ENCODE measurements around the gene CDKL2. TPM values are rescaled to one million over a fixed set of nuclear protein-coding genes. Genes with fewer than 3 reads are reported as not detected.
"Not testable (repeated sequence)": the region's sequence is repeated elsewhere in the genome, so short reads cannot be mapped to it uniquely, and the experiment has no call there.

The CDKL2 gene
- total RNA-seq, 4 donors from 2014 or later, result 0.35 TPM; not detected in 3

GRCh38 chr4:75544870-75545269 lies 85.5 kb downstream of the CDKL2 start:
- H3K4me1 ChIP-seq, result no peaks in the 10 kb centered on the region
- H3K27ac ChIP-seq, result no peak overlapping the region
- no peak overlapping the region for H3K4me3 ChIP-seq
- H3K36me3 ChIP-seq, result peaks cover 0 to 6% (median 0%) of the 10 kb centered on the region in 3 donors
- no peaks in the 10 kb centered on the region for H3K27me3 ChIP-seq
- no peak for DNase-seq
- H3K9me3 ChIP-seq, result no peaks in the 10 kb centered on the region
- TF ChIP-seq CTCF (IDR thresholded peaks at IDR 0.05), result no peak
- no peak for TF ChIP-seq POLR2A (IDR thresholded peaks at IDR 0.05)

- not testable (repeated sequence) for DNase-seq, H3K4me3 ChIP-seq, H3K27ac ChIP-seq, H3K9me3 ChIP-seq, H3K4me1 ChIP-seq, H3K27me3 ChIP-seq, H3K36me3 ChIP-seq
Observed at GRCh38 chr4:75544220-75544619, 86.1 kb downstream of the CDKL2 start.

- H3K4me3 ChIP-seq, result no peak overlapping the region
- H3K27me3 ChIP-seq, result no peaks in the 10 kb centered on the region
- no peak for DNase-seq
- TF ChIP-seq POLR2A (IDR thresholded peaks at IDR 0.05) (no peak), CTCF (IDR thresholded peaks at IDR 0.05) (no peak)
- no peaks in the 10 kb centered on the region for H3K9me3 ChIP-seq
- no peak overlapping the region for H3K27ac ChIP-seq
- no peaks in the 10 kb centered on the region for H3K4me1 ChIP-seq
- peaks cover 0 to 6% (median 0%) of the 10 kb centered on the region in 3 donors for H3K36me3 ChIP-seq
Observed at GRCh38 chr4:75542824-75543223, 87.5 kb downstream of the CDKL2 start.

- H3K4me3 ChIP-seq, H3K9me3 ChIP-seq, H3K36me3 ChIP-seq, H3K4me1 ChIP-seq, H3K27ac ChIP-seq, DNase-seq, H3K27me3 ChIP-seq: not testable (repeated sequence)
Observed at GRCh38 chr4:75537308-75537707, 93.0 kb downstream of the CDKL2 start.

GRCh38 chr4:75533926-75534325 lies 96.4 kb downstream of the CDKL2 start:
- H3K4me1 ChIP-seq, H3K4me3 ChIP-seq, H3K27ac ChIP-seq, DNase-seq, H3K9me3 ChIP-seq, H3K27me3 ChIP-seq: not testable (repeated sequence)
- H3K36me3 ChIP-seq, result peaks cover 0 to 27% (median 0%) of the 10 kb centered on the region in 3 donors

- H3K27ac ChIP-seq, H3K27me3 ChIP-seq, H3K4me1 ChIP-seq, H3K9me3 ChIP-seq, DNase-seq, H3K4me3 ChIP-seq: not testable (repeated sequence)
- H3K36me3 ChIP-seq, result peaks cover 0 to 32% (median 0%) of the 10 kb centered on the region in 3 donors
Observed at GRCh38 chr4:75533339-75533887, 96.9 kb downstream of the CDKL2 start.

GRCh38 chr4:75531536-75532143 lies 98.7 kb downstream of the CDKL2 start:
- H3K9me3 ChIP-seq, H3K4me1 ChIP-seq, H3K27me3 ChIP-seq, H3K4me3 ChIP-seq, DNase-seq, H3K27ac ChIP-seq: not testable (repeated sequence)
- H3K36me3 ChIP-seq, result peaks cover 0 to 50% (median 0%) of the 10 kb centered on the region in 3 donors

- Histone ChIP-seq H3K4me3 (no peak overlapping the region), H3K36me3 (peaks cover 0 to 59% (median 0%) of the 10 kb centered on the region in 3 donors), H3K4me1 (no peaks in the 10 kb centered on the region), H3K27me3 (no peaks in the 10 kb centered on the region), H3K9me3 (peaks cover 0 to 6% (median 0%) of the 10 kb centered on the region in 4 donors), H3K27ac (no peak overlapping the region)
- TF ChIP-seq POLR2A (IDR thresholded peaks at IDR 0.05) (no peak), CTCF (IDR thresholded peaks at IDR 0.05) (no peak)
- DNase-seq, result no peak
Observed at GRCh38 chr4:75530556-75531322, 99.6 kb downstream of the CDKL2 start.

Small RNA genes lying within 50 kb of the gene (small RNA-seq; reads per million reads assigned to genes)
- gene RF00019, result 0 reads per million in 2 donors

Other genes starting within 250 kb of the CDKL2 start
- gene RCHY1, start 116.1 kb downstream of the CDKL2 start, total RNA-seq, result 10 to 100 TPM; 10.5 to 35.5 (median 20.0) TPM
- 10 to 100 TPM; 24.5 to 71.8 (median 28.1) TPM for gene THAP6, start 116.1 kb downstream of the CDKL2 start, total RNA-seq
- not detected for gene ODAPH, start 74.5 kb downstream of the CDKL2 start, total RNA-seq
- gene G3BP2, start 42.9 kb upstream of the CDKL2 start, total RNA-seq, result 100 to 1,000 TPM in 1 of 4 donors, 10 to 100 TPM in 3; 54.5 to 121 (median 89.8) TPM
- gene USO1, start 94.0 kb upstream of the CDKL2 start, total RNA-seq, result 100 to 1,000 TPM in 1 of 4 donors, 10 to 100 TPM in 3; 34.5 to 106 (median 48.2) TPM